HG03039 (cell line): ENCODE results near the gene PRRT2.
"Not testable (repeated sequence)": the region's sequence is repeated elsewhere in the genome, so short reads cannot be mapped to it uniquely, and the experiment has no call there.

Experiments used
- ATAC-seq: cut with Tn5 transposase; IDR thresholded peaks from one replicate; pipeline ENCODE4 v1.9.1; 2021; ENCODE audit warnings: mild to moderate bottlenecking, moderate library complexity; ENCODE audit not compliant: unreplicated experiment

PRRT2 gene

GRCh38 chr16:29831490-29831889, 19.5 kb downstream of the PRRT2 start:
- ATAC-seq = no peak

GRCh38 chr16:29833219-29833618, 21.2 kb downstream of the PRRT2 start:
- ATAC-seq = not testable (repeated sequence)

GRCh38 chr16:29834079-29834478, 22.1 kb downstream of the PRRT2 start:
- ATAC-seq = no peak

- no peak for ATAC-seq
Measured at GRCh38 chr16:29835926-29836325, 23.9 kb downstream of the PRRT2 start.

- no peak for ATAC-seq
Measured at GRCh38 chr16:29836623-29837022, 24.6 kb downstream of the PRRT2 start.

GRCh38 chr16:29837841-29838240, 25.8 kb downstream of the PRRT2 start:
- ATAC-seq = no peak

GRCh38 chr16:29839822-29840221, 27.8 kb downstream of the PRRT2 start:
- no peak for ATAC-seq

- no peak for ATAC-seq
Measured at GRCh38 chr16:29840240-29840639, 28.2 kb downstream of the PRRT2 start.

GRCh38 chr16:29841631-29842030, 29.6 kb downstream of the PRRT2 start:
- no peak for ATAC-seq

- no peak for ATAC-seq
Measured at GRCh38 chr16:29842732-29843346, 30.8 kb downstream of the PRRT2 start.

- ATAC-seq = no peak
Measured at GRCh38 chr16:29843931-29844330, 31.9 kb downstream of the PRRT2 start.

- ATAC-seq = no peak
Measured at GRCh38 chr16:29844575-29845331, 32.8 kb downstream of the PRRT2 start.

- ATAC-seq = no peak
Measured at GRCh38 chr16:29845656-29846055, 33.7 kb downstream of the PRRT2 start.

- ATAC-seq = no peak
Measured at GRCh38 chr16:29848420-29849297, 36.7 kb downstream of the PRRT2 start.

- no peak for ATAC-seq
Measured at GRCh38 chr16:29849505-29849904, 37.5 kb downstream of the PRRT2 start.

- ATAC-seq = no peak
Measured at GRCh38 chr16:29850998-29851397, 39.0 kb downstream of the PRRT2 start.

- ATAC-seq = no peak
Measured at GRCh38 chr16:29852654-29853053, 40.7 kb downstream of the PRRT2 start.

- no peak for ATAC-seq
Measured at GRCh38 chr16:29854520-29855100, 42.6 kb downstream of the PRRT2 start.

- ATAC-seq = no peak
Measured at GRCh38 chr16:29857133-29857760, 45.3 kb downstream of the PRRT2 start.

- ATAC-seq = no peak
Measured at GRCh38 chr16:29858149-29858849, 46.3 kb downstream of the PRRT2 start.
